Adipocyte (in vitro differentiated cells): ENCODE measurements around the gene CAP1.
A peak's percentile ranks its signal among the peaks of the same experiment; 100 is the strongest.

Experiments
- DNase-seq: peaks from one replicate; pipeline ENCODE4 v3.0.0-alpha.2; 2015; ENCODE audit warnings: low read depth
- H3K27me3 ChIP-seq: replicated peaks from 2 replicates; pipeline ENCODE4 v1.7.0; 2013; ENCODE audit warnings: mild to moderate bottlenecking, low read length, moderate library complexity; ENCODE audit not compliant: control insufficient read depth, insufficient read depth
- H3K36me3 ChIP-seq: 2 replicates; pipeline ENCODE4 v1.7.0; 2013; ENCODE audit warnings: low read length, mild to moderate bottlenecking, moderate library complexity; ENCODE audit not compliant: control insufficient read depth, insufficient read depth, severe bottlenecking
- H3K4me1 ChIP-seq: 2 replicates; pipeline ENCODE4 v1.7.0; 2013; ENCODE audit warnings: mild to moderate bottlenecking, low read length, moderate library complexity; ENCODE audit not compliant: control insufficient read depth, insufficient read depth
- H3K4me3 ChIP-seq: 2 replicates; pipeline ENCODE4 v1.7.0; 2013; ENCODE audit warnings: mild to moderate bottlenecking, low read length, moderate library complexity
- H3K9ac ChIP-seq: 2 replicates; pipeline ENCODE4 v1.7.0; 2013; ENCODE audit warnings: mild to moderate bottlenecking, low read length, moderate library complexity
- H3K9me3 ChIP-seq: 2 replicates; pipeline ENCODE4 v1.7.0; 2013; ENCODE audit warnings: mild to moderate bottlenecking, low read length, moderate library complexity; ENCODE audit not compliant: control insufficient read depth

The CAP1 gene

DNA sequence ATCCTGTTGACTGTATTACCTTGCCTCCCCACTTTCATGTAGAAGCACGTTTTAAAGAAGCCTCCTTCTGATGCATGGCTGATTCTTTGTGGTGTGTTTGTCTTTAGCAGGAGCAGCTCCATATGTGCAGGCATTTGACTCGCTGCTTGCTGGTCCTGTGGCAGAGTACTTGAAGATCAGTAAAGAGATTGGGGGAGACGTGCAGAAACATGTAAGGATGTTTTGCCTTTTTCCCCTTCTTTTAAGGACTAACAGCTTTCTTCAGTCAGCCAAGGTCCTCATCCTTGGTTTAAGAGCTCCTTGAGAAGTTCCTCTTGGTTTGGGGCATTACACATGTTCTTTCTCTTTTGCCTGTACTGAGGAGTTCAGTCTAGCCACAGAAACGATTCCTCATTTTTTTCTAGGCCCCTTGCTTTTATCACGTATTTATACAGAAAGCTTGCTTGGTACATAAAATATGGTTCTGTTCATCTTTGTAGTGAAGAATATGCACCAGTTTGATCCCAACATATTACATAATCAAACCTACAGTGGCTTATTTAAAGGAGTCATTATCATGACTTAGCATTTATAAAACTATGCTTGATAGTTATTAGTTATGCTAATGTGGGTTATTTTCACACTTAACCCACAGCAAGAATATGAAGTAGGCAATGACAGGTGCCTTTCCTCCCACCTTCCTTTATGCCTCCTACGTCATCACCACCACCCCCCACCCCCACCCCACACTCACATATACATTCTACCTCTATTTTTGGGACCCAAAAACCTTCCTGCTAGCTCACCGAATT is 19.6 kb downstream of the CAP1 start:
- H3K4me1 ChIP-seq, result peaks cover 27% of the 10 kb centered on the region

DNA sequence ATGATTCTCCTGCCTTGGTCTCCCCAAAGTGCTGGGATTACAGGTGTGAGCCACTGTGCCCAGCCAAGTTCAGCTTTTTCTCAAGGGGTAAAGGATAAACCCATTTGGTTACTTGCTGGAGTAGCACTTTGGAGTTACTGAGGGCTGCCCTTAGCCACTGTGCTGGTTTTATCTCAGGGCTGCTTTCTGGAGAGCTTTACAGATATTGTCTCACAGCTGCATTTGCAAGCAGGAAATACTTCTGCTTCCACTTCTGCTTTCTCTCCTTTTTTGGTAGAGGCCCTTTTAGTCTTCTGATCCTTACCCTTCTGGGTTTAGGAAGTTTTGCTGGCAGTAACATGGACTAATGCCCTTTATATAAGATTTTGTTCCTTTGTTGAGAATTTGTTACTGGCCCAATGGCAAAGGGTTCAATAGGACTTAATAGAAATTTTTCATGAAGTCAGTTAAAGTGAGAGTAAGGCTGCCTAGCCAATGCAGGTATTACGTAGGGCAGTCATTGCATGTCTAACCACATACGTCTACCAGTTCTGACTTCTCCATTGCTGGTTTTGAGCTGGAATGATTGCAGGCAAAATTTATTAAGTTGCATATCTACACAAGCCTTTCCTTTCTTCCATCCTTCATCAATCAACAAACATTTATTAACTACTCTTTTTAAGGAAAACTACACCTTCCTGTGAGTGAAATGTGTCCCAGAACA is 24.4 kb downstream of the CAP1 start:
- H3K9me3 ChIP-seq, result no peaks in the 10 kb centered on the region
- DNase-seq, result no peak
- peaks cover 17% of the 10 kb centered on the region for H3K4me1 ChIP-seq
- no peak overlapping the region for H3K4me3 ChIP-seq
- H3K27me3 ChIP-seq, result no peaks in the 10 kb centered on the region
- no peak overlapping the region for H3K9ac ChIP-seq
- peaks cover 97% of the 10 kb centered on the region for H3K36me3 ChIP-seq

More for the DNA sequence above, 19.6 kb downstream of the CAP1 start:
- H3K4me3 ChIP-seq, result no peak overlapping the region
- DNase-seq, result no peak
- no peaks in the 10 kb centered on the region for H3K9me3 ChIP-seq
- peak overlapping the region; percentile 13 for H3K9ac ChIP-seq
- H3K27me3 ChIP-seq, result no peaks in the 10 kb centered on the region
- H3K36me3 ChIP-seq, result peaks cover 66% of the 10 kb centered on the region

DNA sequence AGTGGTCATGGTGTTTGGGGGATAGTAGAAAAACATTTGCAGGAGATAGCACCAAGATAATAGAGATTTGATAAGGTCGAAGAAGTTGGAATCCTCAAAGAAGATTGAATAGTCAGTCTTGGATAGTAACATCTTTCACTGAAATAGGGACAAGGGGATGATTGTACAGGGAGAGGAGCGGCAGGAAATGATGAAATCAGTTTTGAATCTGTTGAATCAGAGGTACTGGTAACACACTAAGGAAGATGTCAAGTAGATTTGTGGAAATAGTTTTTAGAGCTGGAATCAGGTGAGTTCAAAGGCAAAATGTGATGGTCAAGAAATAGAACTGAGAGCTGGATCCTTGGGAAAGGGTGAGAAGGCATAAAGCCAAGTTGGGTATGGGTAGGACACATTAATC is 26.5 kb downstream of the CAP1 start:
- no peak overlapping the region for H3K4me3 ChIP-seq
- peaks cover 3% of the 10 kb centered on the region for H3K4me1 ChIP-seq
- no peaks in the 10 kb centered on the region for H3K9me3 ChIP-seq
- H3K27me3 ChIP-seq, result no peaks in the 10 kb centered on the region
- H3K36me3 ChIP-seq, result peaks cover 98% of the 10 kb centered on the region
- H3K9ac ChIP-seq, result no peak overlapping the region
- no peak for DNase-seq

DNA sequence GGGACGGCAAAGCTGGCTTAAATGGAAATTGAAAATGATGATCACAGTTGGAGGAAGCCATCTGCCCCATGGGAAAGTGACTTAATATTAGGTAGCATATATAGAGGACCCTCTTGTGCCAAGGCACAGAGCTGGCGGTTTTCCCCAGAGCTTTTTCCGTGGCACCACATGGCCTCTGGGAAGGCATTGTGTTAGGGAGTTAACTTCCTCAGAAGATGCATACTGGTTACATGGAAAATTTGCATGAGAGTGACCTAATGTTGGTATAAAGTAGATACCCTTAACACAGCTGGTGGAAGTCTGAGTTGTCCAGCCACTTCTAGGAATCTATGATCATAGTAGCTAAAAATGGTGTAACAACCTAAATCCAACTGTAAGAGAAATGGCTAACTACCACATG is 27.3 kb downstream of the CAP1 start:
- Histone ChIP-seq H3K4me3 (no peak overlapping the region), H3K36me3 (peaks cover 98% of the 10 kb centered on the region), H3K9ac (no peak overlapping the region), H3K4me1 (peaks cover 3% of the 10 kb centered on the region), H3K27me3 (no peaks in the 10 kb centered on the region), H3K9me3 (no peaks in the 10 kb centered on the region)
- DNase-seq, result no peak

DNA sequence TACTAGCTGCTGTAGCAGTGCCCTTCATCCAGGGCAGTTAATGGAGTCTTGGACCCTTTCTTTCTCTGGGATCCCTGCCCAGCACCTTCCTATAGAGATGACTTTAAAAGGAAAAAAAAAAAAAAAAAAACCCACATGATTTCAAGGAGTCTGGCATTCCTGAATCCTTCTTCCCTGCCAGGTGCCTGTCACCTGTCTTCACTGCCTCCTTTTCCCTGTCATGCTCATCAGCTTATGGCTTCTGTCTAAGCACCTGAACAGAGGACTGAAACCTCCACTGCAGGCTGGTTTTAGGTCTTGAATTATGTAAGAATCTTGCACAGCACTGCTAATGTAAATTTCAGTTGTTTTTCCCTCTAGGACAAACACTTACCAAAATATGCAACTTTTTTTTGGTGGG is 31.6 kb downstream of the CAP1 start:
- Histone ChIP-seq H3K9me3 (no peaks in the 10 kb centered on the region), H3K27me3 (no peaks in the 10 kb centered on the region), H3K9ac (no peak overlapping the region), H3K36me3 (peaks cover 68% of the 10 kb centered on the region), H3K4me3 (no peak overlapping the region), H3K4me1 (peaks cover 11% of the 10 kb centered on the region)
- no peak for DNase-seq

DNA sequence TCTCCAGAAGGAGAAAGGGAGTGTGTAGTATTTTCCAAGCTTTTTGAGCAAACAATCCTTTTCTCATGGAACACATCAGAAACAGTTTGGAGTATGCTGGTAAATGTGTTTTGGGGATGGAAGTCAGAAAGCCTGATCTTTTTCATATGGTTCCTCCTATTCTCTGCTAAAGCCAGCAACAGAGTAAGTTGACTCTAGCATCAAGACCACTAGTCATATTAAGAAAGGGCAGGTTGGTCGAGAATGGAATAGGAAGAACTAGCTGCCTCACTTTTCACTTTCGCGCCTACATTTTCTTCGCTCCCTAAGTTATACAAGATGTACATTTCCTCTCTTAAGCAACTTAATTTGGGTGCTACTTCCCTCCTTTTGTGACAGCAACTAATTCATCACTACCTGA is 32.5 kb downstream of the CAP1 start:
- Histone ChIP-seq H3K9me3 (no peaks in the 10 kb centered on the region), H3K4me3 (no peak overlapping the region), H3K27me3 (no peaks in the 10 kb centered on the region), H3K36me3 (peaks cover 65% of the 10 kb centered on the region), H3K4me1 (peaks cover 20% of the 10 kb centered on the region), H3K9ac (no peak overlapping the region)
- no peak for DNase-seq

DNA sequence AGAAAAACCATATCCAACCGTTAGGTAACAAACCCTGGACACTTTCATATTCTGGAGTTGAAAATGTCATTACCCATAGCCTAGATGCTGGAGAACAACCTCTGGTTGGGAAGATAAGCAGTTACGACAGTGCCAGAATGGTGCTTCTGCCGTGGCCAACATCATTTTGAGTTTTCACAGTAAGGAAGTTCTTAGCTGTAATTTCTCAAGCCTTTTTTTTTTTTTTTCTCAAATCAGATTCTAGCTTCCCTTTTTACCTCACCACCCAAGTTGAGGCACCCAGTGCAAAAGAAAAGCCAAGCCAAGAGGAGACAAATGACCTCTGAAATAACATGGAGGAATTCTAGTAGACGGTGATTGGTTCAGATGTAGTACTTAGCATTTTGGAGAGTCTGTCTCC is 34.7 kb downstream of the CAP1 start:
- H3K27me3 ChIP-seq, result no peaks in the 10 kb centered on the region
- H3K9ac ChIP-seq, result no peak overlapping the region
- H3K9me3 ChIP-seq, result no peaks in the 10 kb centered on the region
- no peak overlapping the region for H3K4me3 ChIP-seq
- H3K4me1 ChIP-seq, result peaks cover 25% of the 10 kb centered on the region
- DNase-seq, result no peak
- peaks cover 51% of the 10 kb centered on the region for H3K36me3 ChIP-seq

DNA sequence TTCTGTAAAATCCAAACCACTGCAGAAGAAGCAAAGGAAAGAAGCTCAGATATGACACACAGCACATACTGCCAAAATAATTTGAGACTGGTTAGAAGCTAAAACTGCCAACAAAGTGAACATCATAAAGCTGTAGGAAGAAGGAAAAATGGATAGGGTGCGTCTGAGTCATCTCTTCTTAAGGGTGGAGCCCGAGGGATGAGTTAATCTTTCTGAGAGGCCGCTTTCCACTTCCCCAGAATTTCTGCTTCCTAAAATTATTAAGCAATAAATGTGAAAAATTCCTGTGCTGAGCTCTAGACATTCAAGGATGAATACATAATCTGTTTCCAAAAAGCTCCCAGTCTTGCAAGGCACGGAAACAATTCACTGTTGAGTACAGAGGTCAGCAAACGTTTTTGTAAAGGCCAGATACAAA is 36.4 kb downstream of the CAP1 start:
- peak overlapping the region; percentile 5 for H3K4me3 ChIP-seq
- peak; percentile 81 for DNase-seq
- no peaks in the 10 kb centered on the region for H3K27me3 ChIP-seq
- H3K36me3 ChIP-seq, result peaks cover 35% of the 10 kb centered on the region
- H3K9ac ChIP-seq, result peak overlapping the region; percentile 69
- no peaks in the 10 kb centered on the region for H3K9me3 ChIP-seq
- peaks cover 25% of the 10 kb centered on the region for H3K4me1 ChIP-seq

DNA sequence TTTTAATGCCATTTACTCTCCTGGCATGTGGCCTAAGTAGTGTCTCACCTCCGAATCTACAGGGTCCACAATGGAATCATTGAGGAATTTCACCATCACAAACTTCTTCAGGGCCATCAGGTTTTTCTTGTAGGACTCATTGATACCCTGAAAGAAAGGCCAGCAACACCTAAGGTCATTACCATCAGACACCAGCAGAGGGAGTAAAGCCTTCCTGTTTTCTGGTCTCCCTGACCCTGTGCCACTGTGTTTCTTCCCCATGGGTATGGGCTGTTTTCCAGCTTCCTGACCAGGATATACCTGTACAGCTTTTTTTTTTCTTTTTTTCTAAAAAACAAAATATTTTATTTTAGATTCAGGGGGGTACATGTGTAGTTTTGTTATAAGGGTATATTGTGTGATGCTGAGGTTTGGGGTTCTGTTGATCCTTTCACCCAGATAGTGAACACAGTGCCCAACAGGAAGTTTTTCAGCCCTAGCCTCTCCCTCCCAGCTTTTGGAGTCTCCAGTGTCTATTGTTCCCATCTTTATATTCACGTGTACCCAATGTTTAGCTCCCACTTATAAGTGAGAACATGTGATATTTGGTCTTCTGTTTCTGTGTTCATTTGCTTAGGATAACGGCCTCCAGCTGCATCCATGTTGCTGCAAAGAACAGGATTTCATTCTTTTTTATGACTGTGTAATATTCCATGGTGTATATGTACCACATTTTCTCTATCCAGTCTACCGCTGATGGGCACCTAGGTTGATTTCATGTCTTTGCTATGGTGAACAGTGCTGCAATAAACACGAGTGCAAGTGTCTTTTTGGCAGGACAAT is 38.2 kb downstream of the CAP1 start:
- no peak overlapping the region for H3K4me3 ChIP-seq
- H3K9ac ChIP-seq, result no peak overlapping the region
- H3K36me3 ChIP-seq, result peaks cover 24% of the 10 kb centered on the region
- no peaks in the 10 kb centered on the region for H3K27me3 ChIP-seq
- no peaks in the 10 kb centered on the region for H3K9me3 ChIP-seq
- H3K4me1 ChIP-seq, result peaks cover 25% of the 10 kb centered on the region
- peak; percentile 74 for DNase-seq

DNA sequence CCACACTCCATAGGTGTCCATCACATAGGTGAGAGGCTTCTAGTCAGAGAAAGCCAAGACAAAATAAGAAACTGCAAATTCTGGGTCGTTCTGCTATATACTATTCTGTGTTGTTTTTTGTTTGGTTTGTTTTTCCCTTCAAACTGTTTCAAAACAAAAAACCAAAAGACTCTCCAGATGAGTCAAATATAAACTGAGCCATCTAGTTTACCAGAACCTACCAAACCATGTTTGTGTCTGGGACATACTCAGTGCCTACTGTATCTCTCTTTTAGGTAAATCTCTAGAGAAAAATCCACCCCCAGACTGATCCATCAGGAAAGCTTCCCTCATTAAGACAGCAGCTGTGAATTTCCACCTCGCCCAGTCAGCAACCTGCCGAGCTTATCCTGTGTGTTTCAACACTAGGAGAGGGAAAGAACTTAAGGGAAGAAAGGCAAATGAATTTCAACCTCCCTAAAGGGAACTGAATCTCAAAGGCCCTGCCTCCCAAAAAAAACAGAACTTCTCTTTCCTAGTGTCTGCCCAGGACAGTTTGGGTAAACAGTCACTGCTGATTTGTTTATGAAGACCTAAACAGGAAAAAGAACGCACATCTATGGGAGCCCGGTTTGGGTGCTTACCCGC is 39.4 kb downstream of the CAP1 start:
- DNase-seq, result no peak
- H3K9ac ChIP-seq, result no peak overlapping the region
- H3K4me1 ChIP-seq, result peaks cover 25% of the 10 kb centered on the region
- H3K36me3 ChIP-seq, result peaks cover 24% of the 10 kb centered on the region
- no peak overlapping the region for H3K4me3 ChIP-seq
- H3K9me3 ChIP-seq, result no peaks in the 10 kb centered on the region
- no peaks in the 10 kb centered on the region for H3K27me3 ChIP-seq

DNA sequence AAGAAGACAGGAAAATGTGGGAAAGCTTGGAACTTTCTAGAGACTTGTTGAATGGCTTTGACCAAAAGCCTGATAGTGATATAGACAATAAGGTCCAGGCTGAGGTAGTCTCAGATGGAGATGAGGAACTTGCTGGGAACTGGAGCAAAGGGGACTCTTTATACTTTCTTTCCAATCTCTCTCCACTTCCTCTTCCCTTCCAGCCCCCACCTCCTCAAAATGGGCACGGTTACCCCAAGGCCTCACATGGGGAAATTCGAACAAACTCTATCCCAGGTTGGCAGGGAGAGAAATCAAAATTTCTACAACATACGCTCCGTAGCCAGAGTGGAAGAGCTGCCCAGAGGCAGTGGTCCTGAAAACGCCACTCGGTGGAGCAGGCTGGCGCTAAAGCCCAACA is 41.3 kb downstream of the CAP1 start:
- Histone ChIP-seq H3K4me3 (no peak overlapping the region), H3K9me3 (no peaks in the 10 kb centered on the region), H3K36me3 (peaks cover 24% of the 10 kb centered on the region), H3K9ac (no peak overlapping the region), H3K4me1 (peaks cover 16% of the 10 kb centered on the region), H3K27me3 (no peaks in the 10 kb centered on the region)
- no peak for DNase-seq
